ENCODE data around the gene GABBR1. TPM values are rescaled to one million over a fixed set of nuclear protein-coding genes. Genes with fewer than 3 reads are reported as not detected.

Gene GABBR1
- total RNA-seq, 6 experiments from 2014 or later, result 13.5 to 17.9 (median 17.4) TPM

DNA sequence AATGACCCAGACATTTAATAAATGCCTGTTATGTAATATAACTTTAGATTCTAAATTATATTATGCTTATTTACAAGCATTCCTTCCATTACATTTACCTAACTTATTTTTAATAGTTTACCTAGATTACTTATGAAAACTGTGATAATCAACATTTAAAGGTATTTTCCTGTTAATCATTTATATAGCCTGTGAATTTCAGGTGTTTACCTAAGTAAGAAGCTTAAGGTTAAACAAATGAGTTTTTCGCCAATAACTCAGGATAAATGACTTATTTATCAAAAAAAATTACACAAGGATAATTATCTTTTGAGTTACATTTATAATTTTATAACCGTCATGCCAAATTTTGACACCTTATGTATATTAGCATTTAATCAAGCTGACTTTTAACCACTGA lies 108.9 kb downstream of the GABBR1 start:
- H3K36me3 Mint-ChIP-seq (ENCODE audit: low read depth), result no peaks in the 10 kb centered on the region
- no peak for DNase-seq
- peaks cover 16% of the 10 kb centered on the region for H3K9me3 Mint-ChIP-seq
- H3K4me3 Mint-ChIP-seq, result no peak overlapping the region
- H3K27me3 Mint-ChIP-seq (ENCODE audit: insufficient read depth), result no peaks in the 10 kb centered on the region
- no peak overlapping the region for H3K27ac Mint-ChIP-seq
- H3K4me1 Mint-ChIP-seq (ENCODE audit: low read depth), result no peaks in the 10 kb centered on the region
- TF ChIP-seq, protein P1, sequence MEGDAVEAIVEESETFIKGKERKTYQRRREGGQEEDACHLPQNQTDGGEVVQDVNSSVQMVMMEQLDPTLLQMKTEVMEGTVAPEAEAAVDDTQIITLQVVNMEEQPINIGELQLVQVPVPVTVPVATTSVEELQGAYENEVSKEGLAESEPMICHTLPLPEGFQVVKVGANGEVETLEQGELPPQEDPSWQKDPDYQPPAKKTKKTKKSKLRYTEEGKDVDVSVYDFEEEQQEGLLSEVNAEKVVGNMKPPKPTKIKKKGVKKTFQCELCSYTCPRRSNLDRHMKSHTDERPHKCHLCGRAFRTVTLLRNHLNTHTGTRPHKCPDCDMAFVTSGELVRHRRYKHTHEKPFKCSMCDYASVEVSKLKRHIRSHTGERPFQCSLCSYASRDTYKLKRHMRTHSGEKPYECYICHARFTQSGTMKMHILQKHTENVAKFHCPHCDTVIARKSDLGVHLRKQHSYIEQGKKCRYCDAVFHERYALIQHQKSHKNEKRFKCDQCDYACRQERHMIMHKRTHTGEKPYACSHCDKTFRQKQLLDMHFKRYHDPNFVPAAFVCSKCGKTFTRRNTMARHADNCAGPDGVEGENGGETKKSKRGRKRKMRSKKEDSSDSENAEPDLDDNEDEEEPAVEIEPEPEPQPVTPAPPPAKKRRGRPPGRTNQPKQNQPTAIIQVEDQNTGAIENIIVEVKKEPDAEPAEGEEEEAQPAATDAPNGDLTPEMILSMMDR (IDR thresholded peaks at IDR 0.05), result no peak

DNA sequence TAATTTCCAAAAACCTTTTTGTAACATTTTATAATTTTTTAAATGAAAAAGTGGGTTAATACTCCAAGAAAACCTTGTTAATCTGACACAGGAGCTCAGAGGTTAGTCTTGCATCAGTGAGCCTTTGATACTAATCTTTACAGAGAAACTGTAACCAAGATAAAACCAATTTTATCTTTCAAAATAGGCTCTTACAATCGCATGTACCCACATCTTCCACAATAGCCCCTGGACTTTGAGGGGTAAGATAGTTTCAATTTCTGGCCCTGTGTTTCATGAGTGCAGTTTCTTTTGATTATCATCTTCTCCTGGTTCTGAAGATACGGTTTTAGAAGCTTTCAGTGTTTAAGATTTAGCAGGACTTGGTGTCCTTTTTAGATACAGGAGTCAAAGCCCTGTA lies 110.8 kb downstream of the GABBR1 start:
- Mint-ChIP-seq H3K4me3 (no peak overlapping the region), H3K36me3 (ENCODE audit: low read depth) (no peaks in the 10 kb centered on the region), H3K27me3 (ENCODE audit: insufficient read depth) (no peaks in the 10 kb centered on the region), H3K9me3 (peaks cover 10% of the 10 kb centered on the region), H3K4me1 (ENCODE audit: low read depth) (no peaks in the 10 kb centered on the region), H3K27ac (no peak overlapping the region)
- no peak for DNase-seq
- TF ChIP-seq, protein P1 (IDR thresholded peaks at IDR 0.05), result no peak

DNA sequence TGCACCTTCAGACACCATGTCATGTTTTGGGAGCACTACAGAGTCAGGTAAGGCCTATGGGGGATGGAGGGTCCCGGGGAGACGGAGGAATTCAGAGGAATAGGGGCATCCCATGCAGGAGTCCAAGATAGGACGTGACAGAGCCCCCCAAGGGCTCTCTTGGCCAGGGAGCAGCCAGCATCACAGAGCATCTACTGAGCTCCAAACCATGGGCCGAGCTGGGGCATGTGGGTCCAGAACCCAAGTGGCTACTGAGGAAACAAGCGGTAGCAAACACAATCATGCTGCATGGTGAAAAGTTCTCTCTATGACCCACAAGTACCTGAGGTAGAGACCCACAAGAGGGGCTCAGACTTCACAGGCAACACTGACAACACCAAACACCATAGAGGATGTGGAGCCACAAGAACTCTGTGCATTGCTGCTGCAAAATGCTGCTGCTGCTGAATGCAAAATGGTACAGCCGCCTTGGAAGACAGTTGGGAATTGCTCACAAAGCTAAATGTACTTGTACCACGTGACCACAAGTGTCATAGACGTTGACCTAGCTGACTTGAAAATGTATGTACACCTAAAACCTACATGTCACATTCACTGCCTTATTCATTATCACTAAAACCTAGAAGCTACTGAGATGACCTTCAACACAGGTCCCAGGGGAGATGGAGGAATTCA lies 111.8 kb downstream of the GABBR1 start:
- TF ChIP-seq, protein P1 (IDR thresholded peaks at IDR 0.05), result no peak
- Mint-ChIP-seq H3K27ac (no peak overlapping the region), H3K36me3 (ENCODE audit: low read depth) (no peaks in the 10 kb centered on the region), H3K4me3 (no peak overlapping the region), H3K9me3 (peaks cover 10% of the 10 kb centered on the region), H3K27me3 (ENCODE audit: insufficient read depth) (no peaks in the 10 kb centered on the region), H3K4me1 (ENCODE audit: low read depth) (no peaks in the 10 kb centered on the region)
- no peak for DNase-seq

DNA sequence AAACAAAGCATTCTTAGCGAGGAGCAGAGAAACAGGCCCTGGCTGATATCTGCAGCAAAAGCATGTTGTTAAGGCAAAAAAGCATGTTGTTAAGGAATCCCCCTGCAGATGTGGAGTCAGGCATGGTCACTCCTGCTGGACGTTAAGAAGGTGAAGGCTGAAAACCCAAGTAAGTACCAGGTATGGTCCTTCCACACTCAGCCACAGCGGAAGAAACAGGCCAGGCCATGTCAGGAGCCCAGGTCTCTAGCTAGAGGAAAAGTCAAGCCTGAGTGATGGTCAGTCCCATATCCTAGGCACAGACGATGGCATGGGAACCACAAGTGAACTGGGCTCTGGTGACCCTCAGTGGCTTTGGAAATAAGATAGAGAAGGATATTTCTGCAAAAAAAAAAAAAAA lies 112.8 kb downstream of the GABBR1 start:
- Mint-ChIP-seq H3K4me3 (no peak overlapping the region), H3K4me1 (ENCODE audit: low read depth) (no peaks in the 10 kb centered on the region), H3K27ac (no peak overlapping the region), H3K9me3 (peaks cover 10% of the 10 kb centered on the region), H3K36me3 (ENCODE audit: low read depth) (no peaks in the 10 kb centered on the region), H3K27me3 (ENCODE audit: insufficient read depth) (no peaks in the 10 kb centered on the region)
- no peak for DNase-seq
- TF ChIP-seq, protein P1 (IDR thresholded peaks at IDR 0.05), result no peak

DNA sequence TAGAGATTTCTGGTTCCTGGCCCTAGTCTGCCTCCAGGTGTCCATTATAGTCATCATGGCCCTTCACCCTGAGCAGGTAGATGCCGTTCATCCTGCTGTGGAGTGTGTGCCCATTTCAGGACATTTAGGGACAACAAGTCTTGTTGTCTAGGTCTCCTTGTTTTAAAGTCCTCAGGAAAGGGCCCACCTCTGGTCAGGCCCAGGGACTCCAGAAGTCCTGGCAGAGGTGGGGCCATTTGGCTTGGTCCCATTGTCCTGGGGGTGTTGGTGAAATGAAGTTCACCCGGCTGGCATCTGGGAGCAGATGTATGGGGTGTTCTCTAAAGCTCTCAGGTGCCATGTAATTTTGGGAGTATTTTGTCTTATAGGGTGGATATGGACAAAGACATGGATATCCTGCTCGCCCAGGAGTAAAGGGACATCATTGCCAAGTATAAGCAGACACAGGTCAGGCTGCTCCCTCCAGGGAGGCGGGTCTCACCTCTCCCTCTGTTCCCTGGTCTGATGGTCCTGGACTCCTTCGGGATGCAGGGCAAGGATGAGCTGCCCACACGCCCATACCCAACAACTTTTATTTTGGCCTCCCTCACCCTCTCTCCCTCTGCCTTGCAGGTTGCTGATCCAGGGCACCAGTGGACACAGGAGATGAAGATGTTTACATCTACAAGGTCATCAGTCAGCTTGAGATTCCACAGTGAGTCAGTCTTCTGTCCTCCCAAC lies 113.5 kb downstream of the GABBR1 start:
- no peak overlapping the region for H3K4me3 Mint-ChIP-seq
- DNase-seq, result no peak
- no peaks in the 10 kb centered on the region for H3K36me3 Mint-ChIP-seq (ENCODE audit: low read depth)
- no peaks in the 10 kb centered on the region for H3K4me1 Mint-ChIP-seq (ENCODE audit: low read depth)
- H3K27me3 Mint-ChIP-seq (ENCODE audit: insufficient read depth), result no peaks in the 10 kb centered on the region
- peaks cover 10% of the 10 kb centered on the region for H3K9me3 Mint-ChIP-seq
- H3K27ac Mint-ChIP-seq, result no peak overlapping the region
- TF ChIP-seq, protein P1 (IDR thresholded peaks at IDR 0.05), result no peak

All from HFFc6 (cell line).